GM12801 (cell line): ENCODE data around the gene GJB5.

ENCODE experiments used
- TF ChIP-seq, protein P1 (sequence below): IDR thresholded peaks from one replicate; pipeline ENCODE4 v1.5.1; 2011; ENCODE audit warnings: control low read depth; ENCODE audit not compliant: insufficient read length; ENCODE audit errors: extremely low read depth

GJB5 gene

GRCh38 chr1:34770891-34771504 lies 16.2 kb downstream of the GJB5 start:
- TF ChIP-seq, protein P1, sequence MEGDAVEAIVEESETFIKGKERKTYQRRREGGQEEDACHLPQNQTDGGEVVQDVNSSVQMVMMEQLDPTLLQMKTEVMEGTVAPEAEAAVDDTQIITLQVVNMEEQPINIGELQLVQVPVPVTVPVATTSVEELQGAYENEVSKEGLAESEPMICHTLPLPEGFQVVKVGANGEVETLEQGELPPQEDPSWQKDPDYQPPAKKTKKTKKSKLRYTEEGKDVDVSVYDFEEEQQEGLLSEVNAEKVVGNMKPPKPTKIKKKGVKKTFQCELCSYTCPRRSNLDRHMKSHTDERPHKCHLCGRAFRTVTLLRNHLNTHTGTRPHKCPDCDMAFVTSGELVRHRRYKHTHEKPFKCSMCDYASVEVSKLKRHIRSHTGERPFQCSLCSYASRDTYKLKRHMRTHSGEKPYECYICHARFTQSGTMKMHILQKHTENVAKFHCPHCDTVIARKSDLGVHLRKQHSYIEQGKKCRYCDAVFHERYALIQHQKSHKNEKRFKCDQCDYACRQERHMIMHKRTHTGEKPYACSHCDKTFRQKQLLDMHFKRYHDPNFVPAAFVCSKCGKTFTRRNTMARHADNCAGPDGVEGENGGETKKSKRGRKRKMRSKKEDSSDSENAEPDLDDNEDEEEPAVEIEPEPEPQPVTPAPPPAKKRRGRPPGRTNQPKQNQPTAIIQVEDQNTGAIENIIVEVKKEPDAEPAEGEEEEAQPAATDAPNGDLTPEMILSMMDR = no peak

DNA sequence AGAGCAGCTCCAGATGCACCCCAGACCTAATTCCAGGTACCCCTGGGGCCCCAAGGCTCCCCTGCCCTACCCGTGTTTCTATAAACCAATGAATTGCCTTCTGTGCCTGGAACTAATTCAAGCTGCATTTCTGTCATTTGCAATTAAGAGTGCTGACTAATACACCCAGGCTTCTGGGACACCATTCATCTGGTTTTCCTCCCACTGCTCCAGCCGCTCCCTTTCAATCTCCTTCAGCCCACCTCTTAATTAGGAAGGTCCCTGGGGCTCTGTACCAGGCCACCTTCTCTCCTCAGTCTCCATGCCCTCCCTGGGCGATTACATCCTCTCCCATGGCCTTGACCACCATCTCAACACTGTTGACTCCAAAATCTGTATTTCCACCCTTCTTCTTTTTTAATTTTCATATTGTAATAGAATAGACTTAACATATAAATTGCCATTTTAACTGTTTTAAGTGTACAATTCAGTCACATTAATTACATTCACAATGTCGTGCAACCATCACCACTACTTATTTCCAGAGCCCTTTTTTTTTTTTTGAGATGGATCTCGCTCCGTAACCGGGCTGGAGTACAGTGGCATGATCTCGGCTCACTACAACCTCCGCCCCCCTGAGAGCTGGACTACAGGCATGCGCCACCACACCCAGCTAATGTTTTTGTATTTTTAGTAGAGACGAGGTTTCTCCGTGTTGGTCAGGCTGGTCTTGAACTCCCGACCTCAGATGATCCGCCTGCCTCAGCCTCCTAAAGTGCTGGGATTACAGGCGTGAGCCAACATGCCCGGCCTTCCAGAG lies 16.9 kb downstream of the GJB5 start:
- TF ChIP-seq, protein P1 = no peak

DNA sequence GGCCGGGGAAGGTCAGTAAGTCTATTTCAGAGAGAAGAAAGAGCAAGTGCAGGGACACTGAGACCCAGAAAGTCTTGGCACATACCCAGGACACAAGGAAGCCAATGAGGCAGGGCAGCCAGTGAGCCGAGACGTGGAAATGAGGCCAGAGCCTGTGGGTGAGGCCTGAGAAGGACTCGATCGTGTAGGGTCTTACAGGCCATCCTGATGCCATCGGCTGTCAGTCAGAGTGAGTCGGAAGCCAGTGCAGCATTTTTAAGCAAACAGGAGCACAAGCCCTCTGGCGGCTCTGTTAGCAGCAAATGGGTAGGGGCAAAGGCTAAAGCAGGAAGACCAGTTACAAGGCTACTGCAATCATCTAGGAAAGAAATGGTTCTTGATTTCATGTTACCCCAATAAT lies 20.1 kb downstream of the GJB5 start:
- TF ChIP-seq, protein P1 = no peak

DNA sequence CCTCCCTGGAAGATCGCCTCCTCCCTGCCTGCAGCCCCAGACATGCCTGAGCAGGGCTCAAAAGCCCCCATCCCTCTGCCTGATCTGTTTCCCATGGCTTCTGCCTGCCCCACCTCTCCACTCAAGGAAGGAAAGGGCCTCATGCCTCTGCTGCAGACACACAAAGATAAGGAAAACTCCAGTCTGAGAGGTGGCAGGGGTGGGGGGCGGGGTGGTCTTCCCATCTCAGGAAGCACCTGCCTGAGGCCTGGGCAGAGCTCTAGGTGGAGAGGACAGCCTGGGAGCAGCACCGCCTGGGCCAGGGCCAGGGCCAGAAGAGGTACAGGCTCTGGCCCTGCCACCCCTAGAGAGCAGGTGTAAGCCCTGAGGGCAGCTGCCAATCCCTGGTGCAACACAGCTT lies 22.1 kb downstream of the GJB5 start:
- TF ChIP-seq, protein P1 = no peak

DNA sequence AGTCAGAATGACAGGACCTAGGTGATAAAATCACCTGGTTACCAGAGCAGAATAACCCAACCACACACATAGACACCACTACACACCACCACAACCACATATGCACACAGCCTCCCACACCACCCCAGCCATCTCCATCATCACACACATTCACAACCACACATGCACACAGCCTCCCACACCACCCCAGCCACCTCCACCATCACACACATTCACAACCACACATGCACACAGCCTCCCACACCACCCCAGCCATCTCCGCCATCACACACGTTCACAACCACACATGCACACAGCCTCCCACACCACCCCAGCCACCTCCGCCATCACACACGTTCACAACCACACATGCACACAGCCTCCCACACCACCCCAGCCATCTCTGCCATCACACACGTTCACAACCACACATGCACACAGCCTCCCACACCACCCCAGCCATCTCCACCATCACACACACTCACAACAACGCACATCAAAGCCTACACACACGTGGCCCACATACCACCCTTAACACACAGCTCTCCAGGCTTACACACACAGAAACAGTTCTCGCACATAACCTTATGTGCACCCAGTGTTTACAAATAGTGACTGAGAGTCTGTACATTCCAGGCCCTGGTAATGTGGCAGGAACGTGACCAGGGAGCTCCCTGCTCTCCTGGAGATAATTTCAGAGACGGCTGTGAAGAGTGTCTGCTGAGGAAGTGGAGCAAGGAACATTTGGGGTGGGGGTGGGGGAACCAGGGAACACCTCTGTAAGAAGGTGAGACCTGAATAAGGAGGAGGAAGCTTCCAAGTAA lies 22.9 kb downstream of the GJB5 start:
- TF ChIP-seq, protein P1 = no peak

- TF ChIP-seq, protein P1 = no peak
These were observed 23.5 kb downstream of the GJB5 start for GRCh38 chr1:34778381-34778780.

DNA sequence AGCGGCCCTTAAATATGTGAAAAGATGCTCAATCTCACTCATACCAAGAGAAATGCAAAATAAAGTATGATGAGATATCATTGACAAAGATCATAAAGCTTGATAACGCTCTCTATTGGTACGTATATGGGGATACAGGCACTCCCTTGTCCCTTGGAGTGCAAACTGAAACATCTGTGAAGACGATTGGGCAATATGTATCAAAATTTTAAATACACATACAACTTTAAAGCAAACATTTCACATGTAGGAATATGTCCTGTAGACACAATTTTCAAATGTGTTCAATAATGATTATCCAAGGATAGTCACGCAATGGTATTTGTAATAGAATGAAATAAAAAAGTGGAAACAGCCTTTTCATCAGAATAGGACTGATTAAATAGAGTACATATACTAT lies 24.2 kb downstream of the GJB5 start:
- TF ChIP-seq, protein P1 = no peak
